GM19452 (cell line): Measurements from ENCODE around the gene MAP6D1.

Experiments
- ATAC-seq: cut with Tn5 transposase; IDR thresholded peaks from one replicate; pipeline ENCODE4 v1.9.1; 2021; ENCODE audit not compliant: unreplicated experiment

MAP6D1 gene

GRCh38 chr3:183824761-183825455 lies 469 bp downstream of the MAP6D1 start:
- ATAC-seq: peak; percentile 29

GRCh38 chr3:183823963-183824362 lies 1.4 kb downstream of the MAP6D1 start:
- no peak for ATAC-seq

GRCh38 chr3:183822631-183823030 lies 2.7 kb downstream of the MAP6D1 start:
- no peak for ATAC-seq

- no peak for ATAC-seq
These were observed 5.5 kb downstream of the MAP6D1 start for GRCh38 chr3:183819831-183820230.

- ATAC-seq: no peak
These were observed 6.4 kb downstream of the MAP6D1 start for GRCh38 chr3:183818706-183819624.

GRCh38 chr3:183818041-183818620 lies 7.2 kb downstream of the MAP6D1 start:
- no peak for ATAC-seq

- no peak for ATAC-seq
These were observed 7.7 kb downstream of the MAP6D1 start for GRCh38 chr3:183817639-183818038.

- no peak for ATAC-seq
These were observed 8.5 kb downstream of the MAP6D1 start for GRCh38 chr3:183816681-183817510.

GRCh38 chr3:183815951-183816475 lies 9.4 kb downstream of the MAP6D1 start:
- no peak for ATAC-seq

- ATAC-seq: no peak
These were observed 9.8 kb downstream of the MAP6D1 start for GRCh38 chr3:183815563-183815940.

GRCh38 chr3:183814240-183814639 lies 11.1 kb downstream of the MAP6D1 start:
- no peak for ATAC-seq

GRCh38 chr3:183812761-183813445 lies 12.5 kb downstream of the MAP6D1 start:
- ATAC-seq: no peak

GRCh38 chr3:183811638-183812037 lies 13.7 kb downstream of the MAP6D1 start:
- ATAC-seq: no peak

GRCh38 chr3:183810643-183811594 lies 14.5 kb downstream of the MAP6D1 start:
- no peak for ATAC-seq

GRCh38 chr3:183809270-183809669 lies 16.1 kb downstream of the MAP6D1 start:
- ATAC-seq: no peak

GRCh38 chr3:183808355-183808754 lies 17.0 kb downstream of the MAP6D1 start:
- ATAC-seq: no peak

- no peak for ATAC-seq
These were observed 17.5 kb downstream of the MAP6D1 start for GRCh38 chr3:183807881-183808280.

- no peak for ATAC-seq
These were observed 18.1 kb downstream of the MAP6D1 start for GRCh38 chr3:183807209-183807728.

GRCh38 chr3:183802989-183803388 lies 22.4 kb downstream of the MAP6D1 start:
- ATAC-seq: no peak
